Esophagus muscularis mucosa (tissue), 4 donors: ENCODE data around the gene CNPY3.

Experiments used
- EP300 ChIP-seq: sonication (generic); formaldehyde crosslinking; IDR thresholded peaks from one replicate; pipeline ENCODE4 v1.6.1; 2017; ENCODE audit warnings: antibody characterized with exemption
- POLR2A ChIP-seq: fragments of 450-650 bp; IDR thresholded peaks from one replicate; pipeline ENCODE4 v1.6.1; 2017; ENCODE audit warnings: antibody characterized with exemption, moderate library complexity, mild to moderate bottlenecking, low read depth
- TF ChIP-seq, protein P1 (sequence below), 3 experiments: fragments of 200-600 bp in 2 of 3; fragments of 450-650 bp in 1 of 3; sonication (generic) in 2 of 3; IDR thresholded peaks; one replicate each; pipeline ENCODE4 v1.5.1; 2017 to 2019; ENCODE audit warnings: antibody characterized with exemption in 3 of 3, mild to moderate bottlenecking in 2 of 3, moderate library complexity in 1 of 3

DNA sequence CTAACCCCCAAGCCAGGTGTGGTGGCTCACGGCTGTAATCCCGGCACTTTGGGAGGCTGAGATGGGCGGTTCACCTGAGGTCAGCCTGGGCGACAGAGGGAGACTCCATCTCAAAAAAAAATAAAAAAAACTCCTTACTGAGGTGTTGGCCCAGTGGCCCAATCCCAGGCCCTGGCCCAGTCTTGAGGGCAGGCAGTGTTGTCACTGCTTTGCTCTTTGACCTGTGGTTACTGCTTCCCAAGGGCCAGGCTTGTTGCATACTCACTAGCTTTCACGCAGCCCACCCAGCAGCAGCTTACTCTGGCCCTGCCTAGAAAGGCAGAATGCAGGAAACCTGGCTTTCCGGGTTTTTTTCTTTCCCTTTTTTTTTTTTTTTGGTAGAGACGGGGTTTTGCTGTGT, 13.2 kb downstream of the CNPY3 start:
- TF ChIP-seq POLR2A (no peak), EP300 (no peak)
- TF ChIP-seq, protein P1, sequence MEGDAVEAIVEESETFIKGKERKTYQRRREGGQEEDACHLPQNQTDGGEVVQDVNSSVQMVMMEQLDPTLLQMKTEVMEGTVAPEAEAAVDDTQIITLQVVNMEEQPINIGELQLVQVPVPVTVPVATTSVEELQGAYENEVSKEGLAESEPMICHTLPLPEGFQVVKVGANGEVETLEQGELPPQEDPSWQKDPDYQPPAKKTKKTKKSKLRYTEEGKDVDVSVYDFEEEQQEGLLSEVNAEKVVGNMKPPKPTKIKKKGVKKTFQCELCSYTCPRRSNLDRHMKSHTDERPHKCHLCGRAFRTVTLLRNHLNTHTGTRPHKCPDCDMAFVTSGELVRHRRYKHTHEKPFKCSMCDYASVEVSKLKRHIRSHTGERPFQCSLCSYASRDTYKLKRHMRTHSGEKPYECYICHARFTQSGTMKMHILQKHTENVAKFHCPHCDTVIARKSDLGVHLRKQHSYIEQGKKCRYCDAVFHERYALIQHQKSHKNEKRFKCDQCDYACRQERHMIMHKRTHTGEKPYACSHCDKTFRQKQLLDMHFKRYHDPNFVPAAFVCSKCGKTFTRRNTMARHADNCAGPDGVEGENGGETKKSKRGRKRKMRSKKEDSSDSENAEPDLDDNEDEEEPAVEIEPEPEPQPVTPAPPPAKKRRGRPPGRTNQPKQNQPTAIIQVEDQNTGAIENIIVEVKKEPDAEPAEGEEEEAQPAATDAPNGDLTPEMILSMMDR (IDR thresholded peaks at IDR 0.05) = no peak
